HG03457 (cell line): Measurements from ENCODE around the gene PLCH2.

Experiments
- ATAC-seq: cut with Tn5 transposase; IDR thresholded peaks from one replicate; pipeline ENCODE4 v1.9.1; 2021; ENCODE audit warnings: moderate number of reproducible peaks; ENCODE audit not compliant: unreplicated experiment

The PLCH2 gene

DNA sequence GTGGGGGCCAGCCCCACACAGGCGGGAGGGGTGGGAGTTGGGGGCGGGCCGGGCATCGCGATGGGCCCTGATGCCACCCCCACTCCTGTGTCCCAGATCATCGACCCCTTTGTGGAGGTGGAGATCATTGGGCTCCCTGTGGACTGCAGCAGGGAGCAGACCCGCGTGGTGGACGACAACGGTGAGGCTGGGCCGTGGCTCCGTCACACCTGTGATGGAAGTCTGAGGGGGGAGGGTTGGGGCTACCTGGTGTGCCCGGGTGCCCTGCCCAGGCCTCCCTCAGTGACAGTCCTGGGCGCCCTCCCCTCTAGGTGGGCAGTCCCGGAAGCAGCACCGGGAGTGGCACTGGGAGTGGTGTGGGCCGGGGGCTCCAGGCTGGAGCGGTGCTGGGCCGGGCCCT lies 22.6 kb downstream of the PLCH2 start:
- ATAC-seq: no peak

- ATAC-seq: no peak
These were observed 23.2 kb downstream of the PLCH2 start for GRCh38 chr1:2499260-2499659.

GRCh38 chr1:2499986-2500596 lies 24.0 kb downstream of the PLCH2 start:
- no peak for ATAC-seq

GRCh38 chr1:2501041-2501819 lies 25.1 kb downstream of the PLCH2 start:
- ATAC-seq: no peak

DNA sequence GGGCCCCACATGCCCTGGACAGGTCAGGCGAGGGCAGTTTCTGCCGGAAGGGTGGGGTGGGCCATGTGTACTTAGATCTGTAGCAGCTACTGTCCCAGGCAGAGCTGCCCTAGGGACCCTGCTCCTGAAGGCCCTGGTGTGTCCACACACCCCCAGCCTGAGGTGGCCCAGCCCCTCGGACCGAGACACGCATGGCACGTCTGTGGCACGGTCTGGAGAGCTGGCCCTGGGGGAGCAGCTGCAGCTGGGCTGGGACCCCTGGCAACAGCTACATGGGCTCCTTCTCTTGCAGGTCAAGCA lies 25.7 kb downstream of the PLCH2 start:
- ATAC-seq: no peak

DNA sequence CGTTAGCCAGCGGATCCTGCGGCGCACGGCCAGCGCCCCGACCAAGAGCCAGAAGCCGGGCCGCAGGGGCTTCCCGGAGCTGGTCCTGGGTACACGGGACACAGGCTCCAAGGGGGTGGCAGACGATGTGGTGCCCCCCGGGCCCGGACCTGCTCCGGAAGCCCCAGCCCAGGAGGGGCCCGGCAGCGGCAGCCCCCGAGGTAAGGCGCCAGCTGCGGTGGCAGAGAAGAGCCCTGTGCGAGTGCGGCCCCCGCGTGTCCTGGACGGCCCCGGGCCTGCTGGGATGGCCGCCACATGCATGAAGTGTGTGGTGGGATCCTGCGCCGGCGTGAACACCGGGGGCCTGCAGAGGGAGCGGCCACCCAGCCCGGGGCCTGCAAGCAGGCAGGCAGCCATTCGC lies 26.1 kb downstream of the PLCH2 start:
- no peak for ATAC-seq

- ATAC-seq: no peak
These were observed 26.8 kb downstream of the PLCH2 start for GRCh38 chr1:2502661-2503553.

DNA sequence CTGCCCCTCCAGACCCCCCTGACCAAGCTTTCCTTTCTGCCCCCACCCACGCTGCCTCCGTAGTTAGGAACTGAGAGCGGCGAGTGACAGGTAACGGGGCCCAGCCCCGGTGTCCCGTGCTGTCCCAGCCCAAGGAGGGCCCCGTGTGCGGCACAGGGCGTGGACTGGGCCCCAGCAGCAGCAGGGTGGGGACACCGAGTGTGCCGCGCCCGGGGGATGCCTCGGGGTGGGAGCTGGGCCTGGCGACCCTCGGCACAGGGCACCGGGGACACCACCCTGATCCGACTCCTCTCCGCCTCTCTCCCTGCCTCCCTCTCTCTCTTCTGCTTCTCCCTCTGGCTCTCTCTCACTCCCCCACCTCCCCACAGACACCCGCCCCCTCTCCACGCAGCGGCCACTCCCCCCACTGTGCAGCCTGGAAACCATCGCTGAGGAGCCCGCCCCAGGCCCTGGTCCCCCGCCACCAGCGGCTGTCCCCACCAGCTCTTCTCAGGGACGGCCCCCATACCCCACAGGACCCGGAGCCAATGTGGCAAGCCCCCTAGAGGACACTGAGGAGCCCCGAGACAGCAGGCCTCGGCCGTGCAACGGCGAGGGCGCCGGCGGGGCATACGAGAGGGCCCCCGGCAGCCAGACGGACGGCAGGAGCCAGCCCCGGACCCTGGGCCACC lies 27.6 kb downstream of the PLCH2 start:
- ATAC-seq: no peak

DNA sequence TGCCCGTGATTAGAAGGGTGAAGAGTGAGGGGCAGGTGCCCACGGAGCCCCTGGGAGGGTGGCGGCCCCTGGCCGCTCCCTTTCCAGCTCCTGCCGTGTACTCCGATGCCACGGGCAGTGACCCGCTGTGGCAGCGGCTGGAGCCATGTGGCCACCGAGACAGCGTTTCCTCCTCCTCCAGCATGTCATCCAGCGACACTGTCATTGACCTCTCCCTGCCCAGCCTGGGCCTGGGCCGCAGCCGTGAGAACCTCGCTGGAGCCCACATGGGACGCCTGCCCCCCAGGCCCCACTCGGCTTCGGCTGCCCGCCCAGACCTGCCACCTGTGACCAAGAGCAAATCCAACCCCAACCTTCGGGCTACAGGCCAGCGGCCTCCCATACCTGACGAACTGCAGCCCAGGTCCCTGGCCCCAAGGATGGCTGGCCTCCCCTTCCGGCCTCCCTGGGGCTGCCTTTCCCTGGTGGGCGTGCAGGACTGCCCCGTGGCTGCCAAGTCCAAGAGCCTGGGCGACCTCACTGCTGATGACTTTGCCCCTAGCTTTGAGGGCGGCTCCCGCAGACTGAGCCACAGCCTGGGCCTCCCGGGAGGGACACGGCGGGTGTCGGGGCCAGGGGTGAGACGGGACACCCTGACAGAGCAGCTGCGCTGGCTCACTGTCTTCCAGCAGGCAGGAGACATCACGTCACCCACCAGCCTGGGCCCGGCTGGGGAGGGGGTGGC lies 28.3 kb downstream of the PLCH2 start:
- no peak for ATAC-seq

DNA sequence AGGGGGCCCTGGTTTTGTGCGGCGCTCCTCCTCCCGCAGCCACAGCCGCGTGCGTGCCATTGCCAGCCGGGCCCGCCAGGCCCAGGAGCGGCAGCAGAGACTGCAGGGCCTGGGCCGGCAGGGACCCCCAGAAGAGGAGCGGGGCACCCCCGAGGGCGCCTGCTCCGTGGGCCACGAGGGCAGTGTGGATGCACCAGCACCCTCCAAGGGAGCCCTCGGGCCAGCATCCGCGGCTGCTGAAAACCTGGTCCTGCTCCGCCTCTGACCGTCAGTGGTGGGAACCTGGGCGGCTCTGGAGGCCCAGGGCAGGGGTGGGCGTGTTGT lies 28.8 kb downstream of the PLCH2 start:
- no peak for ATAC-seq

GRCh38 chr1:2505461-2505994 lies 29.4 kb downstream of the PLCH2 start:
- no peak for ATAC-seq

GRCh38 chr1:2506007-2506860 lies 30.1 kb downstream of the PLCH2 start:
- no peak for ATAC-seq

- no peak for ATAC-seq
These were observed 30.9 kb downstream of the PLCH2 start for GRCh38 chr1:2506901-2507565.

DNA sequence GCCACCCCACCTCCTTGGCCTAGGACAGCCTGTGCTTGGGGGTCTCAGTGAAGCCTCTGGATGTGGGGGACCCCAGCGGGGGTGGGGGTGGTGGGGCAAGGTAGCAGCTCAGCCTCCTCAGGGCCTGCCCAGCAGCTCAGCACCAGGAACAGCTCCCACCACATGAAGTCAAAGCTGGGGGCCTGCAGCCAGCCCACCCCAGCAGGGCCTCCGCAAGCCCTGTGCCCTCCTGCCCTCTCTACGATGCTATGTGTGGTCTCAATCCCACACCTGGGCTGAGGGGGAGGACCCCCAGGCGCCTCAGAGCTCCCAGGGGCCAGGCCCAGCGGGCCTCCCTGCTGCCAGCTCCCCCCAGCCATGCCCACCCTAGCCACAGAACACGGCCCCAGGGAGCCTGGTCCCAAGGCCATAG lies 31.7 kb downstream of the PLCH2 start:
- no peak for ATAC-seq

DNA sequence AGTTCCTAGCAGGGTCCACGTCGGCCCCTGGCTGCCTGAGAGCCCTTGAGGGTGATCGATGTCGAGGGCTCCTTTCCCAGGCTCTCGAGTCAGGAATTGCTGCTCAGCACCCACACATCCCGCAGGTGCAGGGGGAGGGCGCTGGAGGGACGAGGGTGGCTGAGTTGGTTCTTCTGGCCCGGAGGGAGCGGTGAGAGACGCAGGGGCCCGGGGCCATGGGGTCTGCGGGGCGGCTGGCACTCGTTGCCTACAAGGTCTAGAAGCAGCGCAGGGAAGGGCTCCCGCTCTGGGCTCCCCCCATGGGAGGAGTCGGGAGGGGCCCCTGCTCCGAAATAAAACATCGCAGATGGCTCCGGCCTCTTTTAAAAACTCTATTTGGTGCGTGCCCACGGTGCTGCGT lies 32.1 kb downstream of the PLCH2 start:
- ATAC-seq: no peak

GRCh38 chr1:2508751-2509150 lies 32.7 kb downstream of the PLCH2 start:
- no peak for ATAC-seq

GRCh38 chr1:2509589-2509988 lies 33.5 kb downstream of the PLCH2 start:
- ATAC-seq: no peak

- no peak for ATAC-seq
These were observed 34.5 kb downstream of the PLCH2 start for GRCh38 chr1:2510366-2511155.
